Activated CD4-positive, alpha-beta T cell treated with anti-CD3 and anti-CD28 coated beads, Interleukin-2, amount 50 U/mL, for 24 hours (primary cell): ENCODE measurements around the gene SMARCAD1.
"Not testable (repeated sequence)": the region's sequence is repeated elsewhere in the genome, so short reads cannot be mapped to it uniquely, and the experiment has no call there.

ENCODE experiments used
- DNase-seq, 2 donors: peaks; one replicate each; pipeline ENCODE4 v3.0.0-alpha.2; 2020; ENCODE audit warnings: low read depth in 1 of 2, low spot score in 1 of 2

Gene SMARCAD1

DNA sequence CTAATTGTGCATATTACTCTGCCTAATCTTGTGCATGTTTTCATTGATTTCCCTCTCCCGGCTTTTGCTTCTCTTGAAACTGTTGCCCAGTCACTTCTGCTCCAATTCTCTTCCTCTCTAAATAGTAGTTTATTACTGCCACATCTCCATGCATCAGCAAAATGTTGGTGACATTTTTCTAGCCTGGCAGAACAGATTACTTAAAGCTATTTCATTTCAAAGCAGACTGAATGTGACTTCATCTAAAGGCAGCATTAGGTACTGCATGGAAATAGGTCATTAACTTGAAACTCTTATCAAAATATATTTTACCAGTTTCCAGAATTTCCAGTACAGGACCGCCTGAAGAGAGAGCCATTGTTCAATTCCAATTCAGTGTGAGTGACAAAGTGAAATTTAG is 82.6 kb downstream of the SMARCAD1 start:
- DNase-seq, result no peak

GRCh38 chr4:94293981-94294380 is 86.3 kb downstream of the SMARCAD1 start:
- not testable (repeated sequence) for DNase-seq

- DNase-seq, result not testable (repeated sequence)
Observed at GRCh38 chr4:94295473-94295872, 87.8 kb downstream of the SMARCAD1 start.

- DNase-seq, result no peak
Observed at GRCh38 chr4:94298725-94299252, 91.1 kb downstream of the SMARCAD1 start.

DNA sequence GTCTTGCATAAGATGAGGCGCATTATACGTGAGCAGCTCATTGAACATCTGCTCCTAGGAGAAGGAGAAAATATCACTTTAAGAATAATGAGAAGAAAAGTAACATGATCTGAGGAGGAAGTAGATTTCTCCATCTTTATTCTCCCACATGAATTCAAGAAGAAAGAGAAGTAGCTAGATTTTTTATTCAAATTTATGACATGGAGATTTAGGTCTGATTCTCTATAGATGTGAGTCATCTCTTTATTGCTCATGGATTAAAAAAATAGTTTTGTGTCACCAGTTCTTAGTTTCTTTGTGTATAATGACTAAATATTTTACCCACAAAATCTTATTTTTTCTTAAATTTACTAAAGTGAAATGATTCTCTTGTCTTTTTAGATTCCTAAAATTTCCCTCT is 94.5 kb downstream of the SMARCAD1 start:
- DNase-seq, result no peak

DNA sequence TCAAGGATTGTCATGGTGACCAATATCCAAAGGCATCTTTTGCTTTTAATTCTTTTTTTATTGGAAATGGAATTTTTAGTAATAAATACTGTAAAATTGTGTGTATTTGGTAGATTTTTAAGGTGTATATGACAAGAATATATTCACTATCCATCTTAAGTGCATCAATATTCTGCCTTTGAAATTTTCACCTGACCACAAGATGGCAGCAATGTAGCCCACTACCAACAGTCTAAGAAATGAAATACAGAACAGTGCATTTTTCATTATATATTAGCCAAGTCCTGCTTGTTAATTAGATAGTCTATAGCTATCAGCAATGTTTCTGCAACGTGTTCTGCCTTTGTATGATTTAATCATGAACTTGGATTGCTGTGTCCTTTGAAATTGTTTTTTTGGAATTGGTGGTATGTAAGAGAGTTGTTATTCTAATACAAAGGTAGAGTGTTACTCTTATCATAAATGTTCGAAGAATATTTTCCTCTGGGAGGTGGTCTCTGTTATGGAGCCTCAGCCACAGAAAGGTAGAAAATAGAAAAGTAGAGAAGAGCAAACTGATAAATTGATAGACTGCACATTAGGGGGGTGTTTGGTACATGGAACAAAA is 96.8 kb downstream of the SMARCAD1 start:
- peak in 1 of 2 donors; percentile 21 for DNase-seq

GRCh38 chr4:94305466-94306225 is 98.0 kb downstream of the SMARCAD1 start:
- no peak for DNase-seq

GRCh38 chr4:94306713-94307112 is 99.0 kb downstream of the SMARCAD1 start:
- DNase-seq, result no peak

- no peak for DNase-seq
Observed at GRCh38 chr4:94307231-94307871, 99.7 kb downstream of the SMARCAD1 start.

DNA sequence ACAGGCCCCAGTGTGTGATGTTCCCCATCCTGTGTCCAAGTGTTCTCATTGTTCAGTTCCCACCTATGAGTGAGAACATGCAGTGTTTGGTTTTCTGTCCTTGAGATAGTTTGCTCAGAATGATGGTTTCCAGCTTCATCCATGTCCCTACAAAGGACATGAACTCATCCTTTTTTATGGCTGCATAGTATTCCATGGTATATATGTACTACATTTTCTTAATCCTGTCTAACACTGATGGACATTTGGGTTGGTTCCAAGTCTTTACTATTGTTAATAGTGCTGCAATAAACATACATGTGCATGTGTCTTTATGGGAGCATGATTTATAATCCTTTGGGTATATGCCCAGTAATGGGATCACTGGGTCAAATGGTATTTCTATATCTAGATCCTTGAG is 112.3 kb downstream of the SMARCAD1 start:
- not testable (repeated sequence) for DNase-seq

DNA sequence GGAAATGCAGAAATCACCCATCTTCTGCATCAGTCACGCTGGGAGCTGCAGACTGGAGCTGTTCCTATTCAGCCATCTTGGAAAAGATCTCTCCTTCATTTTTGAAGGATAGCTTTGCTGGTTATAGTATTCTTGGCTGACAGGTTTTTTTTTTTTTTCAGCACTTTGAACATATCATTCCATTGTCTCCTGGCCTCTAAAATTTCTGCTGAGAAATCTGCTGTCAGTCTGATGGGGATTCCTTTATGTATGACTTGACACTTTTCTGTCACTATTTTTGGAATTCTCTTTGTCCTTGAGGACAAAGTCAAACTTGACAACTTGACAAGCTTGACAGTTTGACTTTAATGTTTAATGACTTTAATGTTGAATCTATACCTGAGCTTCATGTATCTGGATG is 118.2 kb downstream of the SMARCAD1 start:
- no peak for DNase-seq

DNA sequence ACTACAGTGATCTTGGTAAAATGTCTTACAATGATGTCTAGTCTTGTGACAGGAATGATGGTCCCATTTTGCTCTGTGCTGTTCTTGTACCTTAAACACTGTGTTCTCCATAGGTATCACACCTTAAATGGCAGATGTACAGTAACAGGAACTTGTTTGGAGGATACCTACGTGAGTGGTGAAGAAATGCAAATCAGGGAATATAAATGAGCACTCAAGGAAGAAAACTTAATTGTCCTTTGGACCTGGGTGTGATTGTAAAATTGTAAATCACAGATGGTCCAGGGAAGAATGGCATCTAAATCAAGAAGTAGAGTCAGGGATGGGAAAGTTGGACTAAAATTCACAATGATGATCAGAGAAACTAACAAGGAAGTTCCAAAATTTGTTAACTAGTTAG is 122.3 kb downstream of the SMARCAD1 start:
- no peak for DNase-seq

DNA sequence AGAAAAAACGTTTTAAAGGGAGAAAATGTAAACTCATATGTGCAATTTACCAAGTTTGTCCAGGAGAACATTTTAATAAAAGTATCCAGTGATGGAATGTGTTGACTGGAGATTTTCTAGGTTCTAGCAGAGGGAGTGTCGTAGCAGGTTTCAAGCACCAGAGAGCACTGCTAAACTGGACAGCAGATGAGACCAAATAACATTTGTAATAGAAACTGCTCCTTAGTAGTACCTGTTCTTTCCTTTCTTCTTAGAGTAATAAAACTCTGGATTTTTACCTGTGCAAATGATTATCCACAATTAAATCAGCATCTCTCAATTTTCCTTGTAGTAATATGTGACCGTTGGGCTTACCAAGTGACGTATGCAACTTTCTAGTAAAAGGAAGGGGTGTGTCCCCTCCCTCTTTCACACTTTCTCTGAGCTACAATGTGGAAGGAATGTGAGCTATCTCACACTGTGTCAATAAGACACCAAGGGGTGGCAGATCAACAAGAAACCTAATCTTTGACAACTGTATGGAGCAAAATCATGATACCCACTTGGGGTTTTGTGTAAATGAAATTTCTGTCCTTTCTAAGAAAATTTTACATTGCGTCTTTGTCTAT is 125.4 kb downstream of the SMARCAD1 start:
- DNase-seq, result no peak

- no peak for DNase-seq
Observed at GRCh38 chr4:94333866-94334265, 126.2 kb downstream of the SMARCAD1 start.

- no peak for DNase-seq
Observed at GRCh38 chr4:94334476-94334875, 126.8 kb downstream of the SMARCAD1 start.

GRCh38 chr4:94334962-94335361 is 127.3 kb downstream of the SMARCAD1 start:
- DNase-seq, result no peak

GRCh38 chr4:94336303-94336702 is 128.6 kb downstream of the SMARCAD1 start:
- no peak for DNase-seq

DNA sequence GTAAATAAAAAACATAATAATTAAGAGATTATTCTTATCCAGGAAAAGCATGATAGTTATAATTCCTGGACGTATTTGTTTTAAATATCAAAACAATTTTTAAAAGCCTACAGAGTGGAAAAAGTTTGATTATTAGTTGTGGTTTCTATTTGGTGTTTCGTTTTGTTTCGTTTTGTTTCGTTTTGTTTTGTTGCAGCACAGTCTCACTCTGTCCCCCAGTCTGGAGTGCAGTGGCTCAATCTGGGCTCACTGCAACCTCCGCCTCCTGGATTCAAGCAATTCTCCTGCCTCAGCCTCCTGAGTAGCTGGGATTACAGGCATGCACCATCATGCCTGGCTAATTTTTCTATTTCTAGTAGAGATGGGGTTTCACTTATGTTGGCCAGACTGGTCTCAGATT is 129.1 kb downstream of the SMARCAD1 start:
- not testable (repeated sequence) for DNase-seq

DNA sequence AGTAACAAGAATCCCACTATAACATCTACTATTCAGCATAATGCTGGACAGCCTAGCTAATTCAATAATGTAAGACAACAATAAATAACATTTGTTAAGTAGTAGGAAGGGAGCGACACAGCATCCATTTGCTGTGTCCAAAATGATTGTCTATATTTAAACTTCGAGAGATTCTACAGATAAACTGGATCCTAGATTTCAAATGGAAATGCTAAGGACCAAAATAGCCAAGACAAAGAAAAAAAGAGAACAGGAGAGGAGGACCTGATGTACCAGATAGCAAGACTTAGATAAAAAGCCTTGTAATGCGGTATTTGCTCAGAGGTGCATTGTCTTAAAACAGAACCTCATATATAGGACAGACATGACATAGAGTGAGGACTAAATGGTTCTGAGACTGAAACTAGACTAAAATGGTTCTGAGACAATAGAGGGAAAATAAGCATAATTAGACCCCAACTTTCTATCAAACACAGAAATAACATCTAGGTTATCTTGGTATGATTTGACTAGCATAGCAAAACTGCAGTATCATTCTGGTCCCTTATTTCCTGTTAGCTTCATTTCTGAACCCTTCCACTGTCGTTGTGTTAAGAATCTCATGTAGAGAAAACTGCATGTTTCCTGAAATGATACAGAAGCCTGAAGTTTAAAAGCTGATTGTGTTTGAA is 131.2 kb downstream of the SMARCAD1 start:
- no peak for DNase-seq

GRCh38 chr4:94339779-94340178 is 132.1 kb downstream of the SMARCAD1 start:
- DNase-seq, result peak in 1 of 2 donors; percentile 2
